H1 (cell line): ENCODE data around the gene KCNN4. TPM values are rescaled to one million over a fixed set of nuclear protein-coding genes. Genes with fewer than 3 reads are reported as not detected.
"Not testable (repeated sequence)": the region's sequence is repeated elsewhere in the genome, so short reads cannot be mapped to it uniquely, and the experiment has no call there.

Experiments
- CTCF ChIA-PET: fragments of 300-600 bp; sonication (Branson Sonifier 250); formaldehyde crosslinking; loops from one replicate; lab custom pipeline; 2021; ENCODE audit not compliant: partially characterized antibody; lab: Charles Lee
- POLR2A ChIA-PET: fragments of 300-600 bp; sonication (Branson Sonifier 250); formaldehyde crosslinking; loops from one replicate; lab custom pipeline; 2021; ENCODE audit warnings: inconsistent platforms; ENCODE audit not compliant: partially characterized antibody; lab: Charles Lee
- DNase-seq, 2 experiments: peaks; one replicate each; pipeline versions ENCODE4 v3.0.0 to v3.0.0-alpha.2; 2010 to 2022; ENCODE audit warnings: low spot score in 2 of 2, low read depth in 1 of 2, mixed read lengths in 1 of 2
- FAIRE-seq: peaks from 2 replicates; lab custom pipeline; 2011; peaks lifted over from hg19 to GRCh38; lab: Jason Lieb, UNC
- H2AFZ ChIP-seq: 2 replicates; pipeline ENCODE4 v1.8.1; 2012; ENCODE audit warnings: low read length, inconsistent platforms
- H2AK5ac ChIP-seq: 2 replicates; pipeline ENCODE4 v1.6.1; 2013; ENCODE audit warnings: low read depth, low read length
- H2BK120ac ChIP-seq: replicated peaks from 2 replicates; pipeline ENCODE3; 2013; ENCODE audit warnings: low read depth, low read length, inconsistent platforms
- H2BK12ac ChIP-seq: 2 replicates; pipeline ENCODE4 v1.6.1; 2013; ENCODE audit warnings: low read depth, low read length
- H2BK15ac ChIP-seq: 2 replicates; pipeline ENCODE4 v1.6.1; 2013; ENCODE audit warnings: low read length
- H2BK20ac ChIP-seq: 2 replicates; pipeline ENCODE4 v1.6.1; 2013; ENCODE audit warnings: low read length
- H2BK5ac ChIP-seq: 2 replicates; pipeline ENCODE4 v1.6.1; 2013; ENCODE audit warnings: low read depth, low read length
- H3K14ac ChIP-seq: 2 replicates; pipeline ENCODE4 v1.6.1; 2013; ENCODE audit warnings: inconsistent platforms; ENCODE audit not compliant: insufficient read length
- H3K18ac ChIP-seq: 2 replicates; pipeline ENCODE4 v1.6.1; 2013; ENCODE audit warnings: low read length; ENCODE audit errors: extremely low read depth
- H3K23ac ChIP-seq: 2 replicates; pipeline ENCODE4 v1.6.1; 2013; ENCODE audit warnings: inconsistent platforms; ENCODE audit not compliant: insufficient read length
- H3K23me2 ChIP-seq: 2 replicates; pipeline ENCODE4 v1.6.1; 2013; ENCODE audit warnings: low read depth, low read length
- H3K27ac ChIP-seq: 2 replicates; pipeline ENCODE4 v1.6.1; 2011; ENCODE audit warnings: low read depth, low read length, inconsistent platforms
- H3K27me3 ChIP-seq, 4 experiments: replicated peaks in 1 of 4; 1 replicate in 1 of 4; 2 replicates in 3 of 4; pipeline versions ENCODE4 v1.6.1 to v1.8.1; 2011 to 2013; ENCODE audit warnings: low read length in 3 of 4, mild to moderate bottlenecking in 3 of 4, inconsistent platforms in 2 of 4, mixed read lengths in 2 of 4, moderate library complexity in 1 of 4; ENCODE audit not compliant: control insufficient read depth in 3 of 4, insufficient read depth in 3 of 4; ENCODE audit errors: extremely low read depth in 1 of 4
- H3K36me3 ChIP-seq, 4 experiments: 2 replicates each; pipeline versions ENCODE4 v1.6.1 to v1.8.1; 2011 to 2013; ENCODE audit warnings: mild to moderate bottlenecking in 4 of 4, low read length in 3 of 4, moderate library complexity in 2 of 4, control low read depth in 1 of 4, inconsistent platforms in 1 of 4; ENCODE audit not compliant: insufficient read depth in 4 of 4, control insufficient read depth in 2 of 4
- H3K4ac ChIP-seq: replicated peaks from 2 replicates; pipeline ENCODE3; 2013; ENCODE audit warnings: low read length, low read depth, mixed read lengths, inconsistent platforms; ENCODE audit not compliant: insufficient read length
- H3K4me1 ChIP-seq, 4 experiments: replicated peaks in 1 of 4; 1 replicate in 1 of 4; 2 replicates in 3 of 4; pipeline versions ENCODE4 v1.6.1 to v1.8.1; 2011 to 2013; ENCODE audit warnings: low read length in 3 of 4, inconsistent platforms in 2 of 4, mixed read lengths in 1 of 4; ENCODE audit not compliant: insufficient read depth in 4 of 4, control insufficient read depth in 3 of 4
- H3K4me2 ChIP-seq, 2 experiments: 2 replicates each; pipeline versions ENCODE4 v1.6.1 to v1.8.1; 2011 to 2013; ENCODE audit warnings: low read depth in 2 of 2, low read length in 2 of 2, control low read depth in 1 of 2, inconsistent platforms in 1 of 2, mild to moderate bottlenecking in 1 of 2; ENCODE audit not compliant: insufficient read depth in 1 of 2
- H3K4me3 ChIP-seq, 4 experiments: fragments of 200-600, 300-600 bp in 1 of 4; sonication (generic), shearing (Covaris generic), sonication (Bioruptor Twin) in 1 of 4; 2 replicates each; pipeline versions ENCODE4 v1.5.1 to v1.8.1; 2011 to 2016; ENCODE audit warnings: low read length in 4 of 4, low read depth in 3 of 4, control low read depth in 2 of 4, inconsistent platforms in 2 of 4, mild to moderate bottlenecking in 2 of 4, mixed read lengths in 1 of 4, moderate library complexity in 1 of 4; ENCODE audit not compliant: insufficient read depth in 2 of 4; ENCODE audit errors: extremely low read depth in 1 of 4
- H3K56ac ChIP-seq: replicated peaks from 2 replicates; pipeline ENCODE3; 2013; ENCODE audit warnings: low read depth, mild to moderate bottlenecking, mixed read lengths, low read length, inconsistent platforms; ENCODE audit not compliant: insufficient read length
- H3K79me1 ChIP-seq: 2 replicates; pipeline ENCODE4 v1.6.1; 2013; ENCODE audit warnings: low read depth, low read length, control low read depth
- H3K79me2 ChIP-seq, 2 experiments: 2 replicates each; pipeline versions ENCODE4 v1.6.1 to v1.8.1; 2012 to 2013; ENCODE audit warnings: low read length in 2 of 2, mild to moderate bottlenecking in 2 of 2, inconsistent platforms in 1 of 2; ENCODE audit not compliant: insufficient read depth in 2 of 2, control insufficient read depth in 1 of 2
- H3K9ac ChIP-seq, 4 experiments: replicated peaks in 1 of 4; 1 replicate in 1 of 4; 2 replicates in 3 of 4; pipeline versions ENCODE4 v1.6.1 to v1.8.1; 2011 to 2013; ENCODE audit warnings: low read depth in 3 of 4, low read length in 3 of 4, control low read depth in 2 of 4, mild to moderate bottlenecking in 2 of 4, moderate library complexity in 2 of 4, inconsistent platforms in 1 of 4; ENCODE audit errors: extremely low read depth in 1 of 4
- H3K9me3 ChIP-seq, 2 experiments: 2 replicates each; pipeline versions ENCODE4 v1.6.1 to v1.8.1; 2012 to 2013; ENCODE audit warnings: mild to moderate bottlenecking in 2 of 2, moderate library complexity in 2 of 2, control low read depth in 1 of 2, inconsistent platforms in 1 of 2, low read depth in 1 of 2, low read length in 1 of 2, mixed read lengths in 1 of 2; ENCODE audit not compliant: insufficient read depth in 2 of 2
- H4K20me1 ChIP-seq, 2 experiments: replicated peaks in 1 of 2; 2 replicates each; pipeline versions ENCODE3 to v1.8.1; 2011 to 2013; ENCODE audit warnings: inconsistent platforms in 2 of 2, low read length in 2 of 2, mild to moderate bottlenecking in 1 of 2; ENCODE audit not compliant: insufficient read depth in 2 of 2, control insufficient read depth in 1 of 2
- H4K5ac ChIP-seq: 2 replicates; pipeline ENCODE4 v1.6.1; 2013; ENCODE audit warnings: low read length, low read depth, mixed read lengths, inconsistent platforms; ENCODE audit not compliant: insufficient read length
- H4K8ac ChIP-seq: 2 replicates; pipeline ENCODE4 v1.8.0; 2013; ENCODE audit warnings: mild to moderate bottlenecking, moderate library complexity, low read length, inconsistent platforms; ENCODE audit not compliant: insufficient read depth; ENCODE audit errors: extremely low read depth
- H4K91ac ChIP-seq: replicated peaks from 2 replicates; pipeline ENCODE3; 2013; ENCODE audit warnings: low read length, mixed read lengths, inconsistent platforms; ENCODE audit not compliant: insufficient read length
- CBX5 ChIP-seq: fragments of 300-800, 300-1000 bp; sonication (generic); IDR thresholded peaks from 2 replicates; pipeline ENCODE4 v1.7.1; 2016; ENCODE audit warnings: antibody characterized with exemption, low read length, low read depth
- KDM5A ChIP-seq: fragments of 200-600 bp; IDR thresholded peaks from 2 replicates; pipeline ENCODE4 v1.7.1; 2012; ENCODE audit warnings: mild to moderate bottlenecking, low read length, inconsistent platforms, mixed read lengths
- MAFK ChIP-seq: IDR thresholded peaks from 2 replicates; pipeline ENCODE4 v1.6.1; 2012; ENCODE audit warnings: low read depth, mild to moderate bottlenecking, improper control_type of control experiment, low read length
- NRF1 ChIP-seq: IDR thresholded peaks from 2 replicates; pipeline ENCODE4 v1.6.1; 2011; ENCODE audit warnings: mild to moderate bottlenecking, low read depth, low read length, improper control_type of control experiment
- TAF7 ChIP-seq: optimal IDR thresholded peaks from 2 replicates; pipeline ENCODE3; 2011; ENCODE audit warnings: low read depth, mild to moderate bottlenecking, inconsistent platforms, low read length, moderate library complexity, borderline replicate concordance
- WGBS, 2 experiments: shearing (Covaris generic) in 1 of 2; methylation state at CpG; one replicate each; pipeline versions ENCODE4 v1.1.6 to v1.1.7; 2013 to 2015; ENCODE audit warnings: low lambda C conversion rate in 2 of 2, mixed read lengths in 2 of 2, inconsistent platforms in 1 of 2, low coverage in 1 of 2, missing lambda C conversion rate in 1 of 2; ENCODE audit not compliant: insufficient replicate concordance in 2 of 2, insufficient coverage in 1 of 2, insufficient read length in 1 of 2; ENCODE audit errors: extremely low coverage in 1 of 2, missing lambda C conversion rate in 1 of 2; 5-methylcytosine and 5-hydroxymethylcytosine counted together
- polyA plus RNA-seq, 7 experiments: library from polyadenylated mRNA; depleted of rRNA in 3 of 7; stranded (reverse) in 5 of 7; unstranded in 2 of 7; fragments of >200 nt in 5 of 7; fragments of 200-250 nt in 2 of 7; gene quantifications; 1 replicate in 5 of 7; 2 replicates in 1 of 7; 4 replicates in 1 of 7; pipeline versions ENCODE4 v1.2.1 to v1.2.3, GENCODE V29; 2011 to 2013; ENCODE audit warnings: missing spikeins in 2 of 7, mixed read lengths in 2 of 7
- total RNA-seq: library from RNA; stranded (reverse); fragmentation: NEBNext Ultra II Directional; extraction: Animal tissue kit (Norgen Biotek cat#: 25700); gene quantifications from 2 replicates; pipeline ENCODE4 v1.2.1, GENCODE V29; 2021

Gene KCNN4
- total and polyA plus RNA-seq, 2 of the 8 experiments (the other 6 are each of a cell fraction or from before 2014, with no cell fraction given): 0.78 to 1.5 TPM

DNA sequence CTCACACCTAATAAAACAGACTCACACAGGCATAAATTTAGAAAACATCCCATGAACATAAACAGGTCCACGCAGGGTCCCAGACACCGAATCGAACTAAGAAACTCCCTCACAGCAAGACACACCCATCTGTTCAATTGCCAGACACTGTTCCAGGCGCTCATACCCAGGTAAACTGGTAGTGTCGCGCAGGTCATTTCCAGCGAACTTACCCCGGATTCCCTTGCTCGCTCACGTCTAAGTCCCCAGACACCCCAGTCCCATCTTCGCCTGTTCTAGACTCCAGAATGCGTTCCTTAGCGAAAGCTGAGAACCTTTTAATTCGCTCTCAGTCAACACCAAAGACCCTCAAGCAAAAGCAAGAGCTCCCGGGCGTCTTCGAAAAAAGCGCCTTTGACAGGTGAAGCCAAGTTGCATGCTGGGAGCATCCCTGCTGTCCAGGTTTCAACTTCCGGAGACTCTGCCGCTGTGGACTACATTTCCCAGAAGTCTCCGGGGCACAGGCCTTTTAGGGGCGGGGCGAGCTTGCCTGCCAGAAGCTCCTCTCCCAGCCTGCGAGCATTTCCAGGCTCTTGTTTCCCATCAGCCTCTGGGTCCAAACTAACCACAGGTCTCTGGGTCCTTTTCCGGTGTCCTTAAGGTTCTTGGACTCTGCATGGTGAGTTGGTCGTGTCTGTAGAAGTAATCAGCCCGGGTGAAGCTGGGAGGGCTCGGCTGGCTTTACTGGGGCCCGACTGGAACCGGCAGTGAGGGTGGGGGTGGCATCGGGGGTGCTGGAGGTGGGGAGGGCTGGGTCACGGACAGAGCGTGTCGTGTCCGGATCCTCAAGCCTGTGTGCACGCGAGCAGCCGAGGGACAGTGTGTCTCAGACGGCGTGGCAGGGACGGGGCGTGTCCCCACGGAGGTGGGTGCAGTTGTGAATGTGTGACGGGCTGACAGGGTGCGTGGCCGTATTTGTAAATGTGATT is 46.3 kb upstream of the KCNN4 start, which contains the start of gene ZNF283 (continued):
- no peak for TF ChIP-seq MAFK
- no peak for TF ChIP-seq NRF1
- no peak for TF ChIP-seq KDM5A
- no peak for TF ChIP-seq CBX5
- TF ChIP-seq TAF7: peak; percentile 53
- TF ChIP-seq, all 59 proteins: peak for 15

GRCh38 chr19:43824572-43824971 is 43.8 kb upstream of the KCNN4 start:
- H3K79me1 ChIP-seq, H3K4ac ChIP-seq, H4K20me1 ChIP-seq, POLR2A ChIA-PET, H3K4me3 ChIP-seq, H3K23ac ChIP-seq, H2BK12ac ChIP-seq, H4K91ac ChIP-seq, H3K18ac ChIP-seq, H3K4me1 ChIP-seq, H3K23me2 ChIP-seq, H2BK15ac ChIP-seq, H3K79me2 ChIP-seq, H2BK5ac ChIP-seq, H2AK5ac ChIP-seq, H3K9ac ChIP-seq, H3K36me3 ChIP-seq, H3K4me2 ChIP-seq, H3K56ac ChIP-seq, H3K27ac ChIP-seq, H2BK120ac ChIP-seq, CTCF ChIA-PET, H2BK20ac ChIP-seq, H2AFZ ChIP-seq, H4K5ac ChIP-seq, FAIRE-seq, H3K27me3 ChIP-seq, H4K8ac ChIP-seq, DNase-seq, H3K14ac ChIP-seq: not testable (repeated sequence)
- H3K9me3 ChIP-seq: peaks cover 10 to 13% of the 10 kb centered on the region in 2 experiments; a peak in 3 of 4 replicates
- 65% methylated on average over 4 of the region's 4 CpGs; no CpG with 5 or more reads in 1 of the 2 experiments for whole genome bisulfite sequencing, 2 experiments
